Muscle of arm (tissue), 12 donors: ENCODE data around the gene MT2A. TPM values are rescaled to one million over a fixed set of nuclear protein-coding genes. Genes with fewer than 3 reads are reported as not detected.
"Not testable (repeated sequence)": the region's sequence is repeated elsewhere in the genome, so short reads cannot be mapped to it uniquely, and the experiment has no call there.

ENCODE experiments used
- DNase-seq: peaks from one replicate; pipeline ENCODE4 v3.0.0-alpha.2; 2013
- polyA plus RNA-seq, 12 donors: library from polyadenylated mRNA; unstranded; fragments of 120-200 nt; gene quantifications; one replicate each; pipeline ENCODE4 v1.2.1, GENCODE V29; 2013; ENCODE audit not compliant: insufficient read length in 12 of 12

MT2A gene
- polyA plus RNA-seq, 12 donors, result 17.0 to 71.5 (median 23.2) TPM; not detected in 1

GRCh38 chr16:56617212-56618085, 9.1 kb downstream of the MT2A start:
- DNase-seq, result no peak

- no peak for DNase-seq
Observed at GRCh38 chr16:56618138-56618537, 9.8 kb downstream of the MT2A start.

- no peak for DNase-seq
Observed at GRCh38 chr16:56620339-56620897, 12.0 kb downstream of the MT2A start.

GRCh38 chr16:56621665-56622445, 13.5 kb downstream of the MT2A start:
- not testable (repeated sequence) for DNase-seq

GRCh38 chr16:56623184-56623583, 14.8 kb downstream of the MT2A start:
- not testable (repeated sequence) for DNase-seq

GRCh38 chr16:56623637-56624036, 15.3 kb downstream of the MT2A start:
- no peak for DNase-seq

GRCh38 chr16:56625140-56625942, 17.0 kb downstream of the MT2A start, which contains the start of gene MT1E:
MT1E (plus strand) TSS chr16:56625781; CDS start chr16:56625852, 71 bp downstream.
- DNase-seq, result no peak

- no peak for DNase-seq
Observed at GRCh38 chr16:56625943-56626654, 17.7 kb downstream of the MT2A start.

- DNase-seq, result no peak
Observed at GRCh38 chr16:56626685-56627084, 18.3 kb downstream of the MT2A start.

- DNase-seq, result no peak
Observed at GRCh38 chr16:56628486-56629350, 20.3 kb downstream of the MT2A start.

- DNase-seq, result no peak
Observed at GRCh38 chr16:56629531-56629930, 21.1 kb downstream of the MT2A start.

- DNase-seq, result no peak
Observed at GRCh38 chr16:56630134-56630533, 21.8 kb downstream of the MT2A start.

GRCh38 chr16:56631197-56631596, 22.8 kb downstream of the MT2A start:
- no peak for DNase-seq

GRCh38 chr16:56631832-56632155, 23.4 kb downstream of the MT2A start:
- DNase-seq, result no peak

- no peak for DNase-seq
Observed at GRCh38 chr16:56632156-56632847, 23.9 kb downstream of the MT2A start, which contains the start of gene MT1M. MT1M (plus strand) TSS chr16:56632659; CDS start chr16:56632732, 73 bp downstream.

GRCh38 chr16:56632848-56633365, 24.5 kb downstream of the MT2A start:
- DNase-seq, result no peak

GRCh38 chr16:56633535-56633934, 25.2 kb downstream of the MT2A start:
- DNase-seq, result no peak

- DNase-seq, result no peak
Observed at GRCh38 chr16:56634715-56635440, 26.5 kb downstream of the MT2A start.
